ENCODE data around the gene KRTAP29-1.
A peak's percentile ranks its signal among the peaks of the same experiment; 100 is the strongest.
"Not testable (repeated sequence)": the region's sequence is repeated elsewhere in the genome, so short reads cannot be mapped to it uniquely, and the experiment has no call there.

The KRTAP29-1 gene

GRCh38 chr17:41301916-41302901 lies at the start of gene KRTAP29-1:
TSS of gene KRTAP29-1 (minus strand) at chr17:41302851. CDS start at chr17:41302851, 0 bp downstream.
- DNase-seq (ENCODE audit: low read depth in 2 of 3, low spot score in 1 of 3): no peak

- DNase-seq (ENCODE audit: low read depth in 2 of 3, low spot score in 1 of 3): no peak
Observed at GRCh38 chr17:41351177-41351576, 48.5 kb upstream of the KRTAP29-1 start.

- DNase-seq (ENCODE audit: low read depth in 2 of 3, low spot score in 1 of 3): not testable (repeated sequence)
Observed at GRCh38 chr17:41350381-41350878, 47.8 kb upstream of the KRTAP29-1 start, which contains the start of gene KRT33A. TSS of gene KRT33A (minus strand) at chr17:41350828. CDS start at chr17:41350767, 61 bp downstream.

- DNase-seq (ENCODE audit: low read depth in 2 of 3, low spot score in 1 of 3): no peak
Observed at GRCh38 chr17:41347869-41348760, 45.5 kb upstream of the KRTAP29-1 start.

GRCh38 chr17:41346421-41346820 lies 43.8 kb upstream of the KRTAP29-1 start:
- DNase-seq (ENCODE audit: low read depth in 2 of 3, low spot score in 1 of 3): not testable (repeated sequence)

GRCh38 chr17:41345992-41346391 lies 43.3 kb upstream of the KRTAP29-1 start:
- DNase-seq (ENCODE audit: low read depth in 2 of 3, low spot score in 1 of 3): no peak

GRCh38 chr17:41343029-41343428 lies 40.4 kb upstream of the KRTAP29-1 start:
- DNase-seq (ENCODE audit: low read depth in 2 of 3, low spot score in 1 of 3): no peak

- peak in 1 of 3 donors; percentile 15 for DNase-seq (ENCODE audit: low read depth in 2 of 3, low spot score in 1 of 3)
Observed at GRCh38 chr17:41340934-41341861, 38.5 kb upstream of the KRTAP29-1 start.

GRCh38 chr17:41340494-41340893 lies 37.8 kb upstream of the KRTAP29-1 start:
- DNase-seq (ENCODE audit: low read depth in 2 of 3, low spot score in 1 of 3): no peak

GRCh38 chr17:41339571-41340172 lies 37.0 kb upstream of the KRTAP29-1 start:
- DNase-seq (ENCODE audit: low read depth in 2 of 3, low spot score in 1 of 3): no peak

- peak in 1 of 3 donors; percentile 24 for DNase-seq (ENCODE audit: low read depth in 2 of 3, low spot score in 1 of 3)
Observed at GRCh38 chr17:41338961-41339485, 36.4 kb upstream of the KRTAP29-1 start.

- DNase-seq (ENCODE audit: low read depth in 2 of 3, low spot score in 1 of 3): no peak
Observed at GRCh38 chr17:41335747-41336146, 33.1 kb upstream of the KRTAP29-1 start.

GRCh38 chr17:41334385-41335305 lies 32.0 kb upstream of the KRTAP29-1 start:
- no peak for DNase-seq (ENCODE audit: low read depth in 2 of 3, low spot score in 1 of 3)

GRCh38 chr17:41333836-41334235 lies 31.2 kb upstream of the KRTAP29-1 start:
- DNase-seq (ENCODE audit: low read depth in 2 of 3, low spot score in 1 of 3): no peak

GRCh38 chr17:41333098-41333497 lies 30.4 kb upstream of the KRTAP29-1 start:
- DNase-seq (ENCODE audit: low read depth in 2 of 3, low spot score in 1 of 3): no peak

GRCh38 chr17:41332239-41332638 lies 29.6 kb upstream of the KRTAP29-1 start:
- no peak for DNase-seq (ENCODE audit: low read depth in 2 of 3, low spot score in 1 of 3)

- DNase-seq (ENCODE audit: low read depth in 2 of 3, low spot score in 1 of 3): no peak
Observed at GRCh38 chr17:41331606-41332005, 29.0 kb upstream of the KRTAP29-1 start.

GRCh38 chr17:41329279-41329948 lies 26.8 kb upstream of the KRTAP29-1 start:
- no peak for DNase-seq (ENCODE audit: low read depth in 2 of 3, low spot score in 1 of 3)

All from stimulated activated CD4-positive, alpha-beta T cell treated with anti-CD3 and anti-CD28 coated beads, Interleukin-12 subunit alpha, Interleukin-12 subunit beta, amount 100 ng/mL, for 48 hours (primary cell).